ENCODE data around the gene SLC8A1. TPM values are rescaled to one million over a fixed set of nuclear protein-coding genes. Genes with fewer than 3 reads are reported as not detected.

Gene SLC8A1
- total and polyA plus RNA-seq, 2 donors (not counting 1 experiment from before 2014, with no cell fraction given), result 0.07 to 0.20 TPM

DNA sequence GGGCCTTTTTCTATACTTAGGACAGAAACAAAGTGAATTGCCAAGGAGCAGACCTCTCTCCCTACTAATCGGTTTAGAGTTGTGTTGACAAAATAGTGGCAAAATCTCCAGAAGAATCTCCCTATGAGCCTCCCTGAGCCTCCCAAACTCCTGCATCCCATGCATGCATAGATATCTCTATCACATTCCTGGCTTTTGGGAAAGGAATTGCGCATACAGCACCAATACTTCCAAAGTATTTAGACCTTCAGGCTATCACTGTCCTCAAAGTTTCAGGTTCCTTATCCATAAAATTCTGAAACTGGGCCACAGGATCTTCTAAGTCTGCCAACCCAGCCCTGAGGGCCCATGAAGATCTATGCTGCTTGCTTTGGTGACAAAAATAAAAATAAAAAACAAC, 152.1 kb downstream of the SLC8A1 start:
- no peak overlapping the region for H3K4me3 Mint-ChIP-seq
- Histone ChIP-seq H3K4me3 (ENCODE audit: control extremely low read depth in 1 of 5, extremely low read depth in 1 of 5, insufficient read depth in 1 of 5, low read depth in 2 of 5, low read length in 4 of 5) (no peak overlapping the region), H3K36me3 (replicated peaks in 1 of 2; ENCODE audit: control extremely low read depth in 1 of 2, control insufficient read depth in 1 of 2, extremely low read depth in 1 of 2, insufficient read depth in 2 of 2, low read length in 1 of 2) (no peaks in the 10 kb centered on the region), H3K27ac (ENCODE audit: low read length in 2 of 2) (no peak overlapping the region), H3K79me2 (ENCODE audit: control insufficient read depth, insufficient read depth, low read length) (no peaks in the 10 kb centered on the region), H3K27me3 (replicated peaks in 1 of 4; ENCODE audit: control extremely low read depth in 1 of 4, control insufficient read depth in 3 of 4, insufficient read depth in 4 of 4, low read length in 3 of 4) (no peaks in the 10 kb centered on the region), H2AFZ (ENCODE audit: insufficient read depth, low read depth, low read length, poor library complexity, severe bottlenecking) (no peak overlapping the region), H4K20me1 (ENCODE audit: control insufficient read depth, insufficient read depth, low read length, poor library complexity, severe bottlenecking) (no peaks in the 10 kb centered on the region), H3K9ac (ENCODE audit: low read length) (no peak overlapping the region), H3K4me1 (ENCODE audit: control insufficient read depth in 2 of 2, insufficient read depth in 2 of 2, low read length in 2 of 2) (no peaks in the 10 kb centered on the region), H3K4me2 (replicated peaks; ENCODE audit: low read depth, low read length, poor library complexity, severe bottlenecking) (no peak overlapping the region), H3K9me3 (ENCODE audit: control extremely low read depth in 1 of 3, control insufficient read depth in 2 of 3, insufficient read depth in 1 of 3, low read length in 2 of 3) (no peaks in the 10 kb centered on the region)
- H3K27ac Mint-ChIP-seq, result no peak overlapping the region
- TF ChIP-seq, protein P1, sequence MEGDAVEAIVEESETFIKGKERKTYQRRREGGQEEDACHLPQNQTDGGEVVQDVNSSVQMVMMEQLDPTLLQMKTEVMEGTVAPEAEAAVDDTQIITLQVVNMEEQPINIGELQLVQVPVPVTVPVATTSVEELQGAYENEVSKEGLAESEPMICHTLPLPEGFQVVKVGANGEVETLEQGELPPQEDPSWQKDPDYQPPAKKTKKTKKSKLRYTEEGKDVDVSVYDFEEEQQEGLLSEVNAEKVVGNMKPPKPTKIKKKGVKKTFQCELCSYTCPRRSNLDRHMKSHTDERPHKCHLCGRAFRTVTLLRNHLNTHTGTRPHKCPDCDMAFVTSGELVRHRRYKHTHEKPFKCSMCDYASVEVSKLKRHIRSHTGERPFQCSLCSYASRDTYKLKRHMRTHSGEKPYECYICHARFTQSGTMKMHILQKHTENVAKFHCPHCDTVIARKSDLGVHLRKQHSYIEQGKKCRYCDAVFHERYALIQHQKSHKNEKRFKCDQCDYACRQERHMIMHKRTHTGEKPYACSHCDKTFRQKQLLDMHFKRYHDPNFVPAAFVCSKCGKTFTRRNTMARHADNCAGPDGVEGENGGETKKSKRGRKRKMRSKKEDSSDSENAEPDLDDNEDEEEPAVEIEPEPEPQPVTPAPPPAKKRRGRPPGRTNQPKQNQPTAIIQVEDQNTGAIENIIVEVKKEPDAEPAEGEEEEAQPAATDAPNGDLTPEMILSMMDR (IDR thresholded peaks at IDR 0.05), result no peak
- TF ChIP-seq EZH2 (IDR thresholded peaks at IDR 0.05; ENCODE audit: borderline replicate concordance, insufficient read depth, low read depth, low read length, poor library complexity, severe bottlenecking), result no peak
- no peaks in the 10 kb centered on the region for H3K9me3 Mint-ChIP-seq (ENCODE audit: insufficient read depth)
- no peak for DNase-seq
- no CpG with 5 or more reads among the region's 2 CpGs for WGBS (ENCODE audit: insufficient coverage)
- no peak for ATAC-seq (ENCODE audit: low read depth)
- no peaks in the 10 kb centered on the region for H3K27me3 Mint-ChIP-seq
- ChIA-PET CTCF (no interaction called here), POLR2A (no interaction called here)
- no peaks in the 10 kb centered on the region for H3K4me1 Mint-ChIP-seq
- intact Hi-C loops (cut with micrococcal nuclease), result no loop called here

GRCh38 chr2:40299173-40299572, 152.7 kb downstream of the SLC8A1 start:
- no peaks in the 10 kb centered on the region for H3K4me1 Mint-ChIP-seq

More at GRCh38 chr2:40299173-40299572, 152.7 kb downstream of the SLC8A1 start:
- Histone ChIP-seq H3K79me2 (ENCODE audit: control insufficient read depth, insufficient read depth, low read length) (no peaks in the 10 kb centered on the region), H3K4me1 (ENCODE audit: control insufficient read depth in 2 of 2, insufficient read depth in 2 of 2, low read length in 2 of 2) (no peaks in the 10 kb centered on the region), H2AFZ (ENCODE audit: insufficient read depth, low read depth, low read length, poor library complexity, severe bottlenecking) (no peak overlapping the region), H3K9me3 (ENCODE audit: control extremely low read depth in 1 of 3, control insufficient read depth in 2 of 3, insufficient read depth in 1 of 3, low read length in 2 of 3) (no peaks in the 10 kb centered on the region), H3K4me3 (ENCODE audit: control extremely low read depth in 1 of 5, extremely low read depth in 1 of 5, insufficient read depth in 1 of 5, low read depth in 2 of 5, low read length in 4 of 5) (no peak overlapping the region), H4K20me1 (ENCODE audit: control insufficient read depth, insufficient read depth, low read length, poor library complexity, severe bottlenecking) (no peaks in the 10 kb centered on the region), H3K4me2 (replicated peaks; ENCODE audit: low read depth, low read length, poor library complexity, severe bottlenecking) (no peak overlapping the region), H3K9ac (ENCODE audit: low read length) (no peak overlapping the region), H3K27me3 (replicated peaks in 1 of 4; ENCODE audit: control extremely low read depth in 1 of 4, control insufficient read depth in 3 of 4, insufficient read depth in 4 of 4, low read length in 3 of 4) (no peaks in the 10 kb centered on the region), H3K36me3 (replicated peaks in 1 of 2; ENCODE audit: control extremely low read depth in 1 of 2, control insufficient read depth in 1 of 2, extremely low read depth in 1 of 2, insufficient read depth in 2 of 2, low read length in 1 of 2) (no peaks in the 10 kb centered on the region), H3K27ac (ENCODE audit: low read length in 2 of 2) (no peak overlapping the region)
- no peak for ATAC-seq (ENCODE audit: low read depth)
- Mint-ChIP-seq H3K27me3 (no peaks in the 10 kb centered on the region), H3K27ac (no peak overlapping the region), H3K9me3 (ENCODE audit: insufficient read depth) (no peaks in the 10 kb centered on the region), H3K4me3 (no peak overlapping the region)
- intact Hi-C loops (cut with micrococcal nuclease), result no loop called here
- DNase-seq, result no peak
- POLR2A ChIA-PET, result no interaction called here
- no CpG with 5 or more reads among the region's 1 CpG for WGBS (ENCODE audit: insufficient coverage)
- no peak for TF ChIP-seq EZH2 (IDR thresholded peaks at IDR 0.05; ENCODE audit: borderline replicate concordance, insufficient read depth, low read depth, low read length, poor library complexity, severe bottlenecking)
- TF ChIP-seq, protein P1 (IDR thresholded peaks at IDR 0.05), result no peak
- CTCF ChIA-PET, result no interaction called here

Data from B cell (primary cell).